Posterior cingulate gyrus (tissue), 11 donors: ENCODE measurements around the gene RSPH3.
"Not testable (repeated sequence)": the region's sequence is repeated elsewhere in the genome, so short reads cannot be mapped to it uniquely, and the experiment has no call there.

Experiments used
- DNase-seq, 10 donors: peaks; one replicate each; pipeline versions ENCODE4 v3.0.0 to v3.0.0-alpha.2; 2020 to 2021; ENCODE audit warnings: mixed read lengths in 3 of 10
- intact Hi-C: fragments of 100-400 bp; cut with DNase I; formaldehyde crosslinking; loops from one replicate; pipeline ENCODE4 v1.15.1; 2023

The RSPH3 gene

GRCh38 chr6:159030168-159030567 is 30.2 kb upstream of the RSPH3 start:
- intact Hi-C loops = no loop called here
- DNase-seq = no peak

- DNase-seq, intact Hi-C loops: not testable (repeated sequence)
These were observed 25.2 kb upstream of the RSPH3 start for GRCh38 chr6:159025224-159025623.

GRCh38 chr6:159023893-159024292 is 23.9 kb upstream of the RSPH3 start:
- intact Hi-C loops = no loop called here

GRCh38 chr6:159020011-159020410 is 20.0 kb upstream of the RSPH3 start:
- intact Hi-C loops = no loop called here
- DNase-seq = no peak

More at GRCh38 chr6:159023893-159024292, 23.9 kb upstream of the RSPH3 start:
- DNase-seq = no peak

GRCh38 chr6:159017757-159018559 is 18.0 kb upstream of the RSPH3 start:
- intact Hi-C loops = no loop called here
- DNase-seq = no peak

- intact Hi-C loops = no loop called here
These were observed 14.4 kb upstream of the RSPH3 start for GRCh38 chr6:159014406-159014805.

GRCh38 chr6:159013229-159013628 is 13.2 kb upstream of the RSPH3 start:
- no peak for DNase-seq
- intact Hi-C loops = no loop called here

More at GRCh38 chr6:159014406-159014805, 14.4 kb upstream of the RSPH3 start:
- no peak for DNase-seq

- intact Hi-C loops = no loop called here
- no peak for DNase-seq
These were observed 12.2 kb upstream of the RSPH3 start for GRCh38 chr6:159012201-159012600.

GRCh38 chr6:159010037-159010612 is 10.1 kb upstream of the RSPH3 start:
- intact Hi-C loops = not testable (repeated sequence)

GRCh38 chr6:159008656-159009288 is 8.8 kb upstream of the RSPH3 start:
- no peak for DNase-seq
- intact Hi-C loops = loop anchor here (10.0 kb wide), 1 partner anchor 96 kb away; no protein-coding TSS in a partner anchor

More at GRCh38 chr6:159010037-159010612, 10.1 kb upstream of the RSPH3 start:
- DNase-seq = not testable (repeated sequence)

- intact Hi-C loops = loop anchor here (10.0 kb wide), 1 partner anchor 97 kb away; no protein-coding TSS in a partner anchor
- no peak for DNase-seq
These were observed 7.5 kb upstream of the RSPH3 start for GRCh38 chr6:159007510-159007909.

GRCh38 chr6:159005436-159005835 is 5.4 kb upstream of the RSPH3 start:
- DNase-seq = no peak
- intact Hi-C loops = loop anchor here (10.0 kb wide), 1 partner anchor 99 kb away; no protein-coding TSS in a partner anchor

- intact Hi-C loops = loop anchor here (10.0 kb wide), 1 partner anchor 100 kb away; no protein-coding TSS in a partner anchor
- no peak for DNase-seq
These were observed 4.6 kb upstream of the RSPH3 start for GRCh38 chr6:159004592-159004991.

GRCh38 chr6:159002432-159003155 is 2.6 kb upstream of the RSPH3 start:
- intact Hi-C loops = loop anchor here (10.0 kb wide), 1 partner anchor 102 kb away; no protein-coding TSS in a partner anchor
- DNase-seq = peak in 5 of 10 donors; percentile 17 to 87 (median 39)

- DNase-seq = peak in 2 of 10 donors; percentile 8 to 90
- intact Hi-C loops = no loop called here
These were observed 792 bp downstream of the RSPH3 start for GRCh38 chr6:158999154-158999665.

GRCh38 chr6:158996856-158997255 is 3.1 kb downstream of the RSPH3 start:
- intact Hi-C loops = no loop called here
- no peak for DNase-seq

GRCh38 chr6:158993639-158994038 is 6.4 kb downstream of the RSPH3 start:
- DNase-seq = no peak
- intact Hi-C loops = no loop called here

GRCh38 chr6:158991017-158991723 is 8.8 kb downstream of the RSPH3 start:
- DNase-seq = no peak

GRCh38 chr6:158989711-158990110 is 10.3 kb downstream of the RSPH3 start:
- intact Hi-C loops = not testable (repeated sequence)

More at GRCh38 chr6:158991017-158991723, 8.8 kb downstream of the RSPH3 start:
- intact Hi-C loops = no loop called here

More at GRCh38 chr6:158989711-158990110, 10.3 kb downstream of the RSPH3 start:
- DNase-seq = not testable (repeated sequence)
